Caco-2 (cell line): ENCODE data around the gene ATG13. TPM values are rescaled to one million over a fixed set of nuclear protein-coding genes. Genes with fewer than 3 reads are reported as not detected.

Source experiments
- BruUV-seq: library from RNA; stranded (reverse); fragments of 400-500 nt; replicated peaks from 2 replicates; lab custom pipeline; 2021; lab: Mats Ljungman, UMichigan
- CTCF ChIA-PET: fragments of 300-600 bp; sonication (Branson Sonifier 250); formaldehyde crosslinking; loops from one replicate; lab custom pipeline; 2022; ENCODE audit warnings: antibody characterized with exemption; lab: Charles Lee
- POLR2A ChIA-PET: fragments of 300-600 bp; sonication (Branson Sonifier 250); formaldehyde crosslinking; loops from one replicate; lab custom pipeline; 2022; ENCODE audit warnings: antibody characterized with exemption; lab: Charles Lee
- DNase-seq, 2 experiments: peaks; one replicate each; pipeline versions ENCODE4 v3.0.0 to v3.0.0-alpha.2; 2020 to 2022
- H3K27me3 ChIP-seq: replicated peaks from 2 replicates; pipeline ENCODE4 v1.6.0; 2011; ENCODE audit warnings: low read length; ENCODE audit not compliant: control insufficient read depth, insufficient read depth
- H3K36me3 ChIP-seq: 2 replicates; pipeline ENCODE4 v1.5.1; 2011; ENCODE audit warnings: low read length; ENCODE audit not compliant: control insufficient read depth, insufficient read depth
- H3K4me1 ChIP-seq: fragments of 250-450 bp; sonication (Bioruptor Pico); 2 replicates; pipeline ENCODE4 v1.5.1; 2020; ENCODE audit warnings: mild to moderate bottlenecking
- H3K4me3 ChIP-seq: 2 replicates; pipeline ENCODE4 v1.5.1; 2011; ENCODE audit warnings: low read depth, mild to moderate bottlenecking, control low read depth, low read length
- H3K9me3 ChIP-seq: fragments of 250-450 bp; sonication (Bioruptor Pico); 2 replicates; pipeline ENCODE4 v1.5.1; 2020; ENCODE audit warnings: mild to moderate bottlenecking, moderate library complexity
- H3K27ac Mint-ChIP-seq: one replicate; pipeline ENCODE4 v1.8.0; 2022; ENCODE audit warnings: mixed read lengths; ENCODE audit not compliant: unreplicated experiment
- H3K27me3 Mint-ChIP-seq: one replicate; pipeline ENCODE4 v1.8.0; 2022; ENCODE audit warnings: mixed read lengths; ENCODE audit not compliant: insufficient read depth, unreplicated experiment
- H3K36me3 Mint-ChIP-seq: one replicate; pipeline ENCODE4 v1.8.0; 2022; ENCODE audit warnings: mild to moderate bottlenecking, mixed read lengths; ENCODE audit not compliant: insufficient read depth, unreplicated experiment
- H3K4me1 Mint-ChIP-seq: one replicate; pipeline ENCODE4 v1.8.0; 2022; ENCODE audit warnings: low read depth, mixed read lengths; ENCODE audit not compliant: unreplicated experiment
- H3K4me3 Mint-ChIP-seq: one replicate; pipeline ENCODE4 v1.8.0; 2022; ENCODE audit warnings: mild to moderate bottlenecking, moderate library complexity, mixed read lengths; ENCODE audit not compliant: unreplicated experiment
- H3K9me3 Mint-ChIP-seq: one replicate; pipeline ENCODE4 v1.8.0; 2022; ENCODE audit warnings: mixed read lengths; ENCODE audit not compliant: unreplicated experiment
- CTCF ChIP-seq, 2 experiments: fragments of 200-600 bp in 1 of 2; IDR thresholded peaks; 1 replicate in 1 of 2; 2 replicates in 1 of 2; pipeline versions ENCODE4 v1.5.1 to v1.8.0; 2011 to 2022; ENCODE audit warnings: antibody characterized with exemption in 1 of 2, control low read depth in 1 of 2, inconsistent platforms in 1 of 2, low read depth in 1 of 2, low read length in 1 of 2, mild to moderate bottlenecking in 1 of 2, moderate library complexity in 1 of 2; ENCODE audit not compliant: insufficient read depth in 1 of 2, severe bottlenecking in 1 of 2, unreplicated experiment in 1 of 2
- intact Hi-C: fragments of 100-400 bp; cut with micrococcal nuclease; formaldehyde crosslinking; loops from one replicate; pipeline ENCODE4 v1.10.0; 2022; ENCODE audit not compliant: unreplicated experiment
- total RNA-seq: library from RNA; stranded (reverse); gene quantifications from 2 replicates; pipeline ENCODE4 v1.2.3, GENCODE V29; 2022

ATG13 gene
- total RNA-seq, 1 experiment from 2014 or later: 101 TPM

- intact Hi-C loops: loop anchor here (5.0 kb wide), 1 partner anchor 167 kb away; no protein-coding TSS in a partner anchor
- BruUV-seq: no TSS peak
- Histone ChIP-seq H3K27me3 (no peaks in the 10 kb centered on the region), H3K9me3 (no peaks in the 10 kb centered on the region), H3K36me3 (peaks cover 1% of the 10 kb centered on the region; the same call in 1 of the 2 replicates), H3K4me3 (peak overlapping the region; percentile 40), H3K4me1 (peaks cover 34% of the 10 kb centered on the region)
- no peak for TF ChIP-seq CTCF (IDR thresholded peaks at IDR 0.05; ENCODE audit: insufficient read depth in 1 of 2, low read depth in 1 of 2, low read length in 1 of 2, severe bottlenecking in 1 of 2, unreplicated experiment in 1 of 2)
- no peaks in the 10 kb centered on the region for H3K27me3 Mint-ChIP-seq
- DNase-seq: peak in 1 of 2 experiments; percentile 16
- H3K27ac Mint-ChIP-seq: peak overlapping the region; percentile 92
- ChIA-PET POLR2A (interaction anchor here (0.6 to 1.2 kb wide), 2 partner anchors 19 to 115 kb away, joined by 7 to 14 read pairs; partner anchors contain the start of genes ARHGAP1 and ZNF408), CTCF (interaction anchor here (0.8 to 1.0 kb wide), 2 partner anchors 10 to 230 kb away, joined by 3 to 5 read pairs; no protein-coding TSS in a partner anchor)
- peaks cover 11% of the 10 kb centered on the region for H3K4me1 Mint-ChIP-seq
- peaks cover 4% of the 10 kb centered on the region for H3K36me3 Mint-ChIP-seq
- H3K9me3 Mint-ChIP-seq: no peaks in the 10 kb centered on the region
- peak overlapping the region; percentile 68 for H3K4me3 Mint-ChIP-seq
Observed at GRCh38 chr11:46719543-46720218, 102.3 kb downstream of the ATG13 start.

GRCh38 chr11:46721286-46721685 is 103.9 kb downstream of the ATG13 start:
- Mint-ChIP-seq H3K36me3 (peaks cover 4% of the 10 kb centered on the region), H3K9me3 (no peaks in the 10 kb centered on the region), H3K4me3 (no peak overlapping the region), H3K27ac (peak overlapping the region; percentile 46), H3K27me3 (no peaks in the 10 kb centered on the region), H3K4me1 (peaks cover 11% of the 10 kb centered on the region)
- no peaks in the 10 kb centered on the region for H3K27me3 ChIP-seq
- peaks cover 3% of the 10 kb centered on the region; the same call in 1 of the 2 replicates for H3K36me3 ChIP-seq
- no peak for DNase-seq
- peaks cover 34% of the 10 kb centered on the region for H3K4me1 ChIP-seq
- CTCF ChIA-PET: no interaction called here
- TF ChIP-seq CTCF (IDR thresholded peaks at IDR 0.05; ENCODE audit: insufficient read depth in 1 of 2, low read depth in 1 of 2, low read length in 1 of 2, severe bottlenecking in 1 of 2, unreplicated experiment in 1 of 2): no peak
- intact Hi-C loops: no loop called here
- POLR2A ChIA-PET: no interaction called here
- no peak overlapping the region for H3K4me3 ChIP-seq
- BruUV-seq: no TSS peak
- no peaks in the 10 kb centered on the region for H3K9me3 ChIP-seq

- CTCF ChIA-PET: no interaction called here
- H3K9me3 ChIP-seq: no peaks in the 10 kb centered on the region
- H3K4me1 ChIP-seq: peaks cover 30% of the 10 kb centered on the region
- TF ChIP-seq CTCF (IDR thresholded peaks at IDR 0.05; ENCODE audit: insufficient read depth in 1 of 2, low read depth in 1 of 2, low read length in 1 of 2, severe bottlenecking in 1 of 2, unreplicated experiment in 1 of 2): no peak
- peaks cover 5% of the 10 kb centered on the region; the same call in 1 of the 2 replicates for H3K36me3 ChIP-seq
- H3K9me3 Mint-ChIP-seq: no peaks in the 10 kb centered on the region
- peaks cover 4% of the 10 kb centered on the region for H3K36me3 Mint-ChIP-seq
- intact Hi-C loops: no loop called here
- POLR2A ChIA-PET: no interaction called here
- H3K4me3 ChIP-seq: no peak overlapping the region
- H3K4me1 Mint-ChIP-seq: peaks cover 11% of the 10 kb centered on the region
- no peak for DNase-seq
- no peaks in the 10 kb centered on the region for H3K27me3 ChIP-seq
- H3K4me3 Mint-ChIP-seq: no peak overlapping the region
- H3K27me3 Mint-ChIP-seq: no peaks in the 10 kb centered on the region
- no peak overlapping the region for H3K27ac Mint-ChIP-seq
- BruUV-seq: no TSS peak
Observed at GRCh38 chr11:46722566-46723358, 105.4 kb downstream of the ATG13 start.
